ENCODE measurements around the gene C1orf159. TPM values are rescaled to one million over a fixed set of nuclear protein-coding genes. Genes with fewer than 3 reads are reported as not detected.
A peak's percentile ranks its signal among the peaks of the same experiment; 100 is the strongest.

The C1orf159 gene
- total RNA-seq, 1 donor from 2014 or later = 7.7 TPM

DNA sequence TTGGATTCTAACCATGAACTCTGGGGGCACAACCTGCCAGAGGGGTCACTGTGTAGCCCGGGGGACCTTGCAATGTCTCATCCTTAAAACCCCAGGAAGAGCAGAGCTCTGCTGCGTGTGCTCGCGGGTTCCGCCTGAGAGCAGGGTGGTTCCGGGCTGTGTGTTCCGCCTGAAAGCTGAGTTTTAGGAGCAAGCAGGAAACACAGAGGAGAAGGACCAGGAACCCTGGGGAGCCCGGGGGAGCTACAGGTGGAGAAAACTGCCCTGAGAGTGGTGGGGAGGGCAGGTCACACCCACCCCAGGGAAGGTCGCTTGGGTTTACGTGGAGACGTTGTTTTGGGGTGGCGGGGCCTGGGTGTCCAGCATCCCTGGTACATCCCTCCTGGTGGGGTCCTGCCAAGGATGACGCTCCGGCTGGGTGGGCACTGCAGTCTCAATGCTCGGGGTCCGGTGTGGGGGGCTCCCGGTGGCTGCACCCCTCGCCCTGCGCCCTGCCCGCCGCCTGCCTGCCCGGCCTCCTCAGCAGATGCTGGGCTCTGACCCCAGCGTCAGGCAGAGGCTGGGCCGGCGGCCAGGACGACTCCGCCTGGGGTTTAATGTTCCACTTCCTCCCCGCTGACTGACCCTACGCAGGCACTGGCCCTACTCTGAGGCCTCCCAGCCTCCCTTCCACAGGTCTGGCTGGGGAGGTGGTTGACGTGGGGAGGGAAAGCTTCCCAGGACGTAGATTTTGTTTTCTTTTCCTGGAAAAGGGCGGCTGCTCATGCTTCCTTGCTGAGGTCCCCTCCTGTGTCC lies 17.3 kb upstream of the C1orf159 start:
- peak; percentile 65 for DNase-seq (ENCODE audit: low spot score)

DNA sequence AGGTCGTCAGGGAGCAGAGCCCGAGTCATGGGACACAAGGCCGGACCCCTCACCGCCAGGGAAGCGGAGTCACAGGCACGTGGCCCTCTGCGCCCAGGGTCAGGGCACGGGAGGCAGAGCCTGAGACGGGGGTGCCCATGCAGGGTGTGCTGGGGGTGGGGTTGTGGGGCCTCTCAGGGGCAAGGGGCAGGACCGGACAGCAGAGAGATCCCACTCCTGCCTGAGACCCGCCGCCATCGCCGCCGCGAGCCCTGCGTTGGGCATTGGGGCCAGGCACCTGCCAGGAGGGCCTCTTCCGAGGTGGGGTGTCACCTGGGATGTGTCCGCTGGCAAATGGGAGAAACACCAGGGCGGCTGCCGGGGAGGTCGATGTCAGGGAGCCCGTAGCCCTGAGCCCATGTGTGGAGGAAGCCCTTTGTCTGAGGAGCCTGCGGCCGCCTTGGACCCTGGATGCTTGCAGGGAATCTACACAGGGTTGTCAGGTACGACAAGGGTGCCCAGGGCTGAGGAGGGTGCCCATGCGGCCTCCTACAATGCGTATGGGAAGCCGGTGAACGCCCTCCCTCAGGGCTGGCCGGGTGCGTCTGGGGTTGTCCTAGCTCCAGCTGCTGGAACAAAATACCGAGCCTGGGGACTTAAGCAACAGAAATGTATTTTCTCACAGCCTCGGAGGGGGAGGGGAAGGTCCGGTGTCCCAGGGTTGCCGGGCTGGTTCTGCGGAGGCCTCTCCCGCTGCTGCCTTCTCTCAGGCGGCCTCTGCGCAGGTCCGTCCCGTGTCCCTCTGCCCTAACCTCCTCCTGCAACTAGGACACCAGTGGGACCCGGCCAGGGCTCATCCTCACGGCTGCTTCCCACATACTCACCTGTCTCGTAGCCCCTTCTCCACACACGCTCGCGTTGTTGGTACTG lies 16.4 kb upstream of the C1orf159 start:
- no peak for DNase-seq (ENCODE audit: low spot score)

DNA sequence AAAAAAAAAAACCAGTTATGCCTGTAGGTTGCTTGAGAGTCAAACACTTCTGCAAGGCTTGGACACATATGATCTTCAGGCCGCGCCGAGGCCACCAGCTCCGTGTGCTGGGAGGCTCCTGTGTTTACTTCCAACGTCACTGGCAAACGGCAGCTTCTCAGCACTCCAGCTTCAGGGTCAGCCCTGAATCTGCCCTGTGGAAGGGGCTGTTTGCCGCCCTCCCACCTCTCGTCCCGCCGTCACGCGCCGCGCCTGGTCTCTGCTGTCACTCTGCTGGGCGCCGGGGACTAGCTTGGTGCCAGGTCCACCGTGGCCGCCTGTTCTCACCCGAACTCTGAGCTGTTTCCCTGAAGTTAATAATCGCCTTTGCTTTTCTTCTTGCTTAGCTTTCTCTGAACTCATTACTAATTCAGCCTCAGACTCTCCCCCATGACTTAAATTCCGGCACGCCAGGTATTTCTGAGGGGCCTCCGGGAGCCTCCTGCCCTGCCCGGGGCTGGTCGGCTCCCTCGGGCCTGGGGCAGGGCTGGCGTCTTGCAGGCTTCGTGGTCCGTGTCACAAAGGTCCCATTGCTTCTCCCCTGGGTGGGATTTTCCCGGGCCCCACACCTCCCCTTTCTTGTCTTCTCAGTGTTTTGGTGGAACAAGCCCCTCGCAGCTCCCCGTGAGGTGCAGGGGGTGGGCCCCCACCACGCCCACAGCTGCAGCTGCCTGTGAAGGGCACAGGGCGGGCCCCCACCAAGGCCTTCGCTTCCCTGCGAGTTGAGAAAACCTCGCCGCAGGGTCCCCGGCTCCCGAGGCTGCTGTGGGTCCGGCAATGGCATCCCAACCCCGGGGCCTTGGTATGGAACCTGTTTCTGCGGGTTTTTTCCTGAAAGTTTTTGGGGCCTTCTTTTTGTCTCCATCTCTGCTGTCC lies 14.6 kb upstream of the C1orf159 start:
- no peak for DNase-seq (ENCODE audit: low spot score)

- DNase-seq (ENCODE audit: low spot score) = no peak
Measured at GRCh38 chr1:1129381-1129821, 13.5 kb upstream of the C1orf159 start.

GRCh38 chr1:1128454-1129139 lies 12.7 kb upstream of the C1orf159 start:
- DNase-seq (ENCODE audit: low spot score) = no peak

DNA sequence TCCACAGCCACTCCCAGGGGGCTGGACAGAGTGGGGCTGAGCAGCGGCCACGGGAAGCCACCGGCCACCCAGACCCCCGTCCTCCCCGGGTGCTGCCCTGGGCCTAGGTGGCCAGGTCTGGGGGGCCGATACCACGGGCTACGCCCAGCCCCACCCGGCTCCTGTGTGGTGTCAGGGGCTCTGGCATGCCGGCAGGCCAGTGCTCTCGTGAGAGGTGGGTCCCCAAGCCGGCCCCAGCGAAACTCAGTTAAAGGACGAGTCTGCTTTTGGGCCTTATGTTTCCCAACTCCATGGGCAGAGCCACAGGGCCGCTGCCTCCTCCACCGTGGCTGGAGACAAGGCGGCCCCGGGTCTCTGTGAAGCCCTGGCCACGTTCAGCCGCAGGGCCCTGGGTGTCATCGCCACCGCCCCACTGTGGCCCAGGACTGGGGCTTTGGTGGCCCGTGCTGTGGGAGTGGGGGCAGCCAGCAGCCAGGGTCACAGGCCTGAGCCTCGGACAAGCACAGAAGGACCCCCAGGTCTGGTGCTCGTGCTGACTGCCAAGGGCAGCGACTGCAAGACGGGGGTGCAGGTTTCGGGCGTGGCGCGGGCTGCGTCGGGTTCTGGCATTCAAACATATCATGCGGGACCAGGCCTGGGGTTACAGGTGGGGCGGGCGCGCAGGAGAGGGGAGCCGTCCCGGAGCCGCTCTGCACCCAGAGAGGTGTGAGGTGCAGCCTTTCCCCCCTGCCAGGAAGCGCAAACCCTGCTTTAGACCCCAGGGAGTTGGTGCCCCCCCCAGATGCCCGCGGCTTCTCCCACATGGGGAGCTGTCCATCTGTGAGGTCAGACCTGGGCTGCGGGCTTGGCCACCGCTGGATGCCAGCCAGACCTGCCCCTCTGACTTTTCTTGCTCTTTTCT lies 11.9 kb upstream of the C1orf159 start:
- no peak for DNase-seq (ENCODE audit: low spot score)

- DNase-seq (ENCODE audit: low spot score) = no peak
Measured at GRCh38 chr1:1125945-1126344, 10.1 kb upstream of the C1orf159 start.

GRCh38 chr1:1124786-1125642 lies 9.1 kb upstream of the C1orf159 start:
- DNase-seq (ENCODE audit: low spot score) = no peak

GRCh38 chr1:1124508-1124785 lies 8.6 kb upstream of the C1orf159 start:
- DNase-seq (ENCODE audit: low spot score) = no peak

DNA sequence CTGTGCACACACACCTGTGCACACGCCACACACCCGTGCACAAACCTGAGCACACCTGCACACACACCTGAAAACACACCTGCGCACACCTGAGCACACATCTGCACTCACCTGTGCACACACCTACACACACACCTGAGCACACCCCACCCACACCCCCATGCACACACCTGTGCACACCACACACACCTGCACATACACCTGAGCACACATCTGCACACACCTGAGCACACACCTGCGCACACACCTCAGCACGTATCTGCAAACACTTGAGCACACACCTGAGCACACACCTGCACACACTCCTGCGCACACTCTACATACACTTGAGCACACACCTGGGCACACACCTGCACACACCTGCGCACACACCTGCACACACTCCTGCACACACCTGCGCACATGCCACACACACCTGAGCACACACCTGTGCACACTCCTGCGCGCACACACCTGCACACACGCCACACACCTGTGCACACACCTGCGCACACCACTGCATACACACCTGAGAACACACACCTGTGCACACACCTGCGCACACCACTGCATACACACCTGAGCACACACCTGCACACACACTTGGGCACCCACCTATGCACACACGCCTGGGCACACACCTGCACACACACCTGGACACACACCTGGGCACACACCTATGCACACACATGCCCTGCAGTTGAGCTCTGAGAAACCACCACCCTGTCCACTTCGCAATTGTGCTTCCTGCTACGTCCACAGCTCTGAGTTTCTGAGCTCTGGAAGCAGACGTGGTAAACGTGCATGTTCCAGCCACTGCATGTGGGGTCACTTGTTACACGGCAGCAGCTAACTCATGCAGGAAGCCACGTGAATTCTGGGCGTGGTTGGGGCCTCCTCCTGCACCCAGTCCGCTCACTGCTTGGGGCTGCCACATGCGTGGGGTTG lies 8.0 kb upstream of the C1orf159 start:
- DNase-seq (ENCODE audit: low spot score) = no peak

DNA sequence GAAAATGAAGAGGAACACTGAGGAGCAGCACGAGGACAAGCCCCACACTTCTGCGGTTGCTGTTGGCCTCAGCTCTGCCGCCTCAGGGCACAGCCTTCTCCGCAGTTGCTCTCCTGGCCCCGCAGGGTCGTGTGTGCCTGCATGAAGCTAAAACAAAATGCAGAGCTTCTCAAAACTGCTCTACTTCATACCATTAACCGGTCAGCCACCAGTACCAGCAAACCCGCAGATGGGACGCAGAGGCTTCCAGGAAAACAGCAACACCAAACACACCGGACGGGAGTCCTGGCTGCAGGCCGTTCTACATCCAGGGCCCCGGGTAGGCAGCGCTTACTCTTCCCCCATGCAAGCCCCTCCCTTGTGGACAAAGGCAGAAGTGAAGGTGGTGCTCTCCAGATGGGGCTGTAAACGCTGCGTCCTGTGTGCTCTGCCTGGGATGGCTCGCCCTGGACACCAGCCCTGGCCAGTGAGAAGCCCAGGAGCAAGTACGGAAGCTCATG lies 7.1 kb upstream of the C1orf159 start:
- DNase-seq (ENCODE audit: low spot score) = no peak

GRCh38 chr1:1122078-1122811 lies 6.4 kb upstream of the C1orf159 start:
- DNase-seq (ENCODE audit: low spot score) = peak; percentile 71

- no peak for DNase-seq (ENCODE audit: low spot score)
Measured at GRCh38 chr1:1121611-1122077, 5.8 kb upstream of the C1orf159 start.

DNA sequence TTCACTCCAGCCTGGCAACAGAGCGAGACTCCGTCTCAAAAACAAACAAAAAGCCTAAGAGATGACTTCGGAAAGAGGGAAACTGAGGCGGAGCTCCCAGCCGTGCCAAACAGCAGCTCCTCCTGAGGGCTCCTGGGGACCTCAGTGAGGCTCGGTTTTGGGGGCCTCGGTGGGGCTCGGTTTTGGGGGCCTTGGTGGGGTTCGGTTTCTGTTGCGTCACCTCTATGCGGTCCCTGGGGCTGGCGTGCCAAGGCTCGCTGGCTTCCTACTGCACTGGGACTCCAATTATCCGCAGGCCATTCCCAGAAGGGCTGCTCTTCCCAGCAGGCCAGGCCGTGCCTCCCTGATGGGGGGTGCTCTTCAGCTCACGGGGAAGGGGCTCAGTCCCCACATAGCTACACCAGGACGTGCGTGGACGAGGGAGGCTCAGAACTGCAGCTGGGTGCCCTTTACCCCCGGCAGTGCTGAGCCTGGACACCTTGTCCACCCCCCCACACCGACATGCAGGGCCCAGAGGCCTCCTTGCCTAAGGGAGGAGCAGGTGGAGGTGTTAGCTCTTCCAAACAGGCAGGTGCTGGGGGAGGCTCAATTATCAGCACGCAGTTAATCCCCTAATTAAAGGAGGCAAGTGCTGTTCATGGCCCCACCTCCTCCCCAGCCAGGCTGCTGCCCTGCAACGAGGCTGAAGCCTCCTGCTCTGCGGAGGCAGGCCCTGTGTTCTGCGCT lies 5.1 kb upstream of the C1orf159 start:
- no peak for DNase-seq (ENCODE audit: low spot score)

DNA sequence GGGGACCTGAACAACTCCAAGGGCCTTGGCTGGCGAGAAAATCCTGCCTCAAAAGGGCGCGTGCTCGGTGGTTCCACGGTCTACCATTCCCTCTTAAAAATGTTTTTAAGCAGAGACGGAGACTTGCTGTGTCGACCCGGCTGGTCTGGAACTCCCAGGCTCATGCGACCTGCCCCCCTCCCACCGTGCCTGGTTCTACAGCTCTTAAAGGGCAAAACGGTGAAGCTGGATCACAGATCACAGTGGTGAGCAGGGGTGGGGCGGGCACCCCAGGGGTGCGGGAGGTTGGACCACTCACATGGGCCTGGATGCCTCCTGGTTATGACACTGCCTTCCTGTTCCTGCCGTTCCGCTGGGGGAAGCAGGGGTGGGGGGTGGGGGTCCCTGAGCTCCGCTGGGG lies 4.2 kb upstream of the C1orf159 start:
- DNase-seq (ENCODE audit: low spot score) = no peak

DNA sequence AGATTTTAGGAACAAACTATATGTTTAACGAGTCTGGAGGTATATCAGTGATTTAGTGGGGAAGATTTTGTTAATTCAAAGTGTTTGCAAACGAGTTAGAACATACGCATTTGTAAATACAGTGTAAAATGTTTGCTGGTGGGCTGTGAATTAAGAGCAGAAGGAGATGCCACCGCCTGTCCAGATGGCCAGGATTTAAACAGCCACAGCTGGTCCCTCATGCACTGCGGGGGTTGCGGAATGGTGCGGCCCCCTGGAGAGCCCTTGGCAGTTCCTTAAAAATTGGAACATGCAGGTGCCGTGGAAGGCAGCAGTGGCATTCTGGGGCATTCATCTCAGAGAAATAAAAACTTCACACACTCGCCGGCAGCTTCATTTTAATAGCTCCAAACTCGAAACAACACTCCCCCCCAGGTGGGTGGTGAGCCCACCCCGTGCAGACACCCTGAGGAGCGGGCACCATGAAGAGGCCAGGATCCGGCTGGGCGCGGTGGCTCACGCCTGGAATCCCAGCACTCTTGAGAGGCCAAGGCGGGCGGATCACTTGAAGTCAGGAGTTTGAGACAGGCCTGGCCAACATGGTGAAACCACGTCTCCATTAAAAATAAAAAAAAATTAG lies 3.5 kb upstream of the C1orf159 start:
- no peak for DNase-seq (ENCODE audit: low spot score)
